ENCODE results near the gene LINGO3. TPM values are rescaled to one million over a fixed set of nuclear protein-coding genes. Genes with fewer than 3 reads are reported as not detected.

Gene LINGO3
- total RNA-seq, 4 donors from 2014 or later: not detected

GRCh38 chr19:2268480-2268830, 39.5 kb downstream of the LINGO3 start:
- TF ChIP-seq CTCF (IDR thresholded peaks at IDR 0.05): no peak
- Histone ChIP-seq H3K27me3 (no peaks in the 10 kb centered on the region), H3K9me3 (no peaks in the 10 kb centered on the region), H3K4me1 (peaks cover 50% of the 10 kb centered on the region), H3K36me3 (peaks cover 15% of the 10 kb centered on the region), H3K27ac (no peak overlapping the region), H3K4me3 (peak overlapping the region; percentile 99)
- no peak for DNase-seq (ENCODE audit: low spot score in 2 of 2)
- WGBS: 79% methylated on average over 4 of the region's 4 CpGs

- Histone ChIP-seq H3K9me3 (no peaks in the 10 kb centered on the region), H3K4me1 (peaks cover 29% of the 10 kb centered on the region), H3K4me3 (no peak overlapping the region), H3K36me3 (no peaks in the 10 kb centered on the region), H3K27me3 (no peaks in the 10 kb centered on the region), H3K27ac (no peak overlapping the region)
- DNase-seq (ENCODE audit: low spot score in 2 of 2): peak in 1 of 2 donors; percentile 90
- TF ChIP-seq POLR2A (IDR thresholded peaks at IDR 0.05) (peak in 1 of 2 donors; percentile 3), CTCF (IDR thresholded peaks at IDR 0.05) (no peak)
- 58% methylated on average over 14 of the region's 18 CpGs for WGBS
These were observed 41.6 kb downstream of the LINGO3 start for GRCh38 chr19:2266183-2266993.

GRCh38 chr19:2261438-2262172, 46.3 kb downstream of the LINGO3 start:
- TF ChIP-seq POLR2AphosphoS5 (IDR thresholded peaks at IDR 0.05) (no peak), EP300 (IDR thresholded peaks at IDR 0.05) (no peak), CTCF (IDR thresholded peaks at IDR 0.05) (peak; percentile 16 to 48), POLR2A (IDR thresholded peaks at IDR 0.05) (no peak)
- no peak for DNase-seq (ENCODE audit: low spot score in 2 of 2)
- H3K36me3 ChIP-seq: no peaks in the 10 kb centered on the region
- H3K27ac ChIP-seq: no peak overlapping the region
- 39% methylated on average over 3 of the region's 7 CpGs for WGBS
- peaks cover 16% of the 10 kb centered on the region for H3K4me1 ChIP-seq
- no peaks in the 10 kb centered on the region for H3K27me3 ChIP-seq
- H3K4me3 ChIP-seq: no peak overlapping the region
- H3K9me3 ChIP-seq: no peaks in the 10 kb centered on the region

GRCh38 chr19:2260341-2260805, 47.6 kb downstream of the LINGO3 start:
- TF ChIP-seq POLR2AphosphoS5 (IDR thresholded peaks at IDR 0.05) (no peak), EP300 (IDR thresholded peaks at IDR 0.05) (no peak), POLR2A (IDR thresholded peaks at IDR 0.05) (no peak), CTCF (IDR thresholded peaks at IDR 0.05) (no peak)
- Histone ChIP-seq H3K36me3 (no peaks in the 10 kb centered on the region), H3K27me3 (no peaks in the 10 kb centered on the region), H3K4me1 (peaks cover 12% of the 10 kb centered on the region), H3K9me3 (no peaks in the 10 kb centered on the region), H3K27ac (peak overlapping the region; percentile 76), H3K4me3 (no peak overlapping the region)
- WGBS: 52% methylated on average over 11 of the region's 11 CpGs
- DNase-seq (ENCODE audit: low spot score in 2 of 2): no peak

- no peaks in the 10 kb centered on the region for H3K9me3 ChIP-seq
- no peaks in the 10 kb centered on the region for H3K36me3 ChIP-seq
- H3K27me3 ChIP-seq: no peaks in the 10 kb centered on the region
- DNase-seq (ENCODE audit: low spot score in 2 of 2): no peak
- no peak overlapping the region for H3K4me3 ChIP-seq
- H3K4me1 ChIP-seq: peaks cover 12% of the 10 kb centered on the region
- TF ChIP-seq POLR2A (IDR thresholded peaks at IDR 0.05): no peak
- no peak for TF ChIP-seq POLR2AphosphoS5 (IDR thresholded peaks at IDR 0.05)
- no peak for TF ChIP-seq CTCF (IDR thresholded peaks at IDR 0.05)
- TF ChIP-seq EP300 (IDR thresholded peaks at IDR 0.05): no peak
- 91% methylated on average over 5 of the region's 5 CpGs for WGBS
- H3K27ac ChIP-seq: no peak overlapping the region
These were observed 48.6 kb downstream of the LINGO3 start for GRCh38 chr19:2259336-2259735.

Data from suprapubic skin (tissue), 4 donors.